NB4 (cell line): ENCODE data around the gene CWC27.

ENCODE experiments used
- POLR2A ChIP-seq: IDR thresholded peaks from 2 replicates; pipeline ENCODE4 v1.6.1; 2011; ENCODE audit warnings: mild to moderate bottlenecking; ENCODE audit not compliant: insufficient read length; ENCODE audit errors: extremely low read depth
- TF ChIP-seq, protein P1 (sequence below): IDR thresholded peaks from one replicate; pipeline ENCODE4 v1.5.1; 2012; ENCODE audit warnings: low read depth, low read length

DNA sequence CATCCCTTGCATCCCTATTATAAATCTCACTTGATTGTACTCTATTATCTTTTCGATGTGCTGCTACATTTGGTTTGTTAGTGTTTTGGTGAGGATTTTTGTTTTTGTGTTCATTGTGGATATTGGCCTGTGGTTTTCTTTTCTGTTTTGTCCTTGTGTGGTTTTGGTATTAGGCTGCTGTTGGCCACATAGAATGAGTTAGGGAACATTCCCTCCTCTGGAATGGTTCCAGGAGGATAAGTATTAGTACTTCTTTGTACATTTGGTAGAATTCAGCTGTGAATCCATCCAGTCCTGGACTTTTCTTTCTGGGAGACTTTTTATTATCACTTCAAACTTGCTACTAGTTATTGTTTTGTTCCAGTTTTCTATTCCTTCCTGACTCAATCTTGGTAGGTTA is 287.2 kb downstream of the CWC27 start:
- TF ChIP-seq, protein P1, sequence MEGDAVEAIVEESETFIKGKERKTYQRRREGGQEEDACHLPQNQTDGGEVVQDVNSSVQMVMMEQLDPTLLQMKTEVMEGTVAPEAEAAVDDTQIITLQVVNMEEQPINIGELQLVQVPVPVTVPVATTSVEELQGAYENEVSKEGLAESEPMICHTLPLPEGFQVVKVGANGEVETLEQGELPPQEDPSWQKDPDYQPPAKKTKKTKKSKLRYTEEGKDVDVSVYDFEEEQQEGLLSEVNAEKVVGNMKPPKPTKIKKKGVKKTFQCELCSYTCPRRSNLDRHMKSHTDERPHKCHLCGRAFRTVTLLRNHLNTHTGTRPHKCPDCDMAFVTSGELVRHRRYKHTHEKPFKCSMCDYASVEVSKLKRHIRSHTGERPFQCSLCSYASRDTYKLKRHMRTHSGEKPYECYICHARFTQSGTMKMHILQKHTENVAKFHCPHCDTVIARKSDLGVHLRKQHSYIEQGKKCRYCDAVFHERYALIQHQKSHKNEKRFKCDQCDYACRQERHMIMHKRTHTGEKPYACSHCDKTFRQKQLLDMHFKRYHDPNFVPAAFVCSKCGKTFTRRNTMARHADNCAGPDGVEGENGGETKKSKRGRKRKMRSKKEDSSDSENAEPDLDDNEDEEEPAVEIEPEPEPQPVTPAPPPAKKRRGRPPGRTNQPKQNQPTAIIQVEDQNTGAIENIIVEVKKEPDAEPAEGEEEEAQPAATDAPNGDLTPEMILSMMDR, result no peak
- TF ChIP-seq POLR2A, result no peak
